ENCODE results near the gene HES5.

DNA sequence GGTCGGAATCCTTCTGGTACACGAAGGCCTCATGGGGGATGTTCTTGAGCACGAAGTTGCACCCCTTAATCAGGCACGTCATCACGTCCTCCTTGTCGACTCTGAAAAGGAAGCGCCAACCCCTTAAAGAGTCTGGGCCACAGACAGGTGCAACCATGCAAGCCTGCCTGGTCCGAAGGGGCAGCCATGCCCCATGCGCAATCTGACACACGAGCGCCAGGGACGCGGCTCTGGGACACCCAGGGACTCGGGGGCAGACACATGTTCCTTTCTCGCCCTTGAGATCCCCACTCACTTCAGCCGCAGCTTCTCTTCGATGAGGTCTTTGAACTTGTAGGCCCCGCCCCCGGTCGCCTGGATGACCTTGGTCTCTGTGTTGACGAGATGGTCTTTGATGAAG lies 9.3 kb downstream of the HES5 start:
- TF ChIP-seq CTCF (IDR thresholded peaks at IDR 0.05) (no peak), POLR2A (IDR thresholded peaks at IDR 0.05) (no peak), POLR2AphosphoS5 (IDR thresholded peaks at IDR 0.05) (no peak), EP300 (IDR thresholded peaks at IDR 0.05) (no peak)

Measured in upper lobe of left lung (tissue), 4 donors.